GM21723 (cell line): ENCODE data around the gene KIAA0825.

Source experiments
- ATAC-seq: cut with Tn5 transposase; IDR thresholded peaks from one replicate; pipeline ENCODE4 v1.9.1; 2021; ENCODE audit warnings: mild to moderate bottlenecking, moderate library complexity; ENCODE audit not compliant: unreplicated experiment

Gene KIAA0825

GRCh38 chr5:94329115-94329514 lies 289.3 kb downstream of the KIAA0825 start:
- no peak for ATAC-seq

- ATAC-seq: no peak
Measured at GRCh38 chr5:94326586-94326985, 291.8 kb downstream of the KIAA0825 start.

- ATAC-seq: no peak
Measured at GRCh38 chr5:94316916-94317838, 301.2 kb downstream of the KIAA0825 start.

GRCh38 chr5:94314460-94315131 lies 303.8 kb downstream of the KIAA0825 start:
- no peak for ATAC-seq

GRCh38 chr5:94313696-94314095 lies 304.7 kb downstream of the KIAA0825 start:
- ATAC-seq: no peak

- no peak for ATAC-seq
Measured at GRCh38 chr5:94313188-94313587, 305.2 kb downstream of the KIAA0825 start.

GRCh38 chr5:94312298-94312697 lies 306.1 kb downstream of the KIAA0825 start:
- ATAC-seq: no peak

- no peak for ATAC-seq
Measured at GRCh38 chr5:94310833-94311232, 307.6 kb downstream of the KIAA0825 start.

- no peak for ATAC-seq
Measured at GRCh38 chr5:94309141-94309540, 309.3 kb downstream of the KIAA0825 start.

- no peak for ATAC-seq
Measured at GRCh38 chr5:94308442-94308841, 310.0 kb downstream of the KIAA0825 start.

GRCh38 chr5:94304146-94304545 lies 314.3 kb downstream of the KIAA0825 start:
- no peak for ATAC-seq

GRCh38 chr5:94288937-94289336 lies 329.5 kb downstream of the KIAA0825 start:
- no peak for ATAC-seq

GRCh38 chr5:94285984-94286383 lies 332.4 kb downstream of the KIAA0825 start:
- no peak for ATAC-seq

- ATAC-seq: no peak
Measured at GRCh38 chr5:94283093-94283492, 335.3 kb downstream of the KIAA0825 start.

- no peak for ATAC-seq
Measured at GRCh38 chr5:94281236-94281801, 337.1 kb downstream of the KIAA0825 start.

- no peak for ATAC-seq
Measured at GRCh38 chr5:94276751-94277150, 341.7 kb downstream of the KIAA0825 start.

- ATAC-seq: no peak
Measured at GRCh38 chr5:94276048-94276447, 342.4 kb downstream of the KIAA0825 start.

- no peak for ATAC-seq
Measured at GRCh38 chr5:94274707-94275106, 343.7 kb downstream of the KIAA0825 start.

GRCh38 chr5:94268226-94268625 lies 350.2 kb downstream of the KIAA0825 start:
- no peak for ATAC-seq

- ATAC-seq: no peak
Measured at GRCh38 chr5:94267350-94267899, 351.0 kb downstream of the KIAA0825 start.

GRCh38 chr5:94266170-94266569 lies 352.2 kb downstream of the KIAA0825 start:
- no peak for ATAC-seq
